SK-N-SH treated with all-trans-retinoic acid at 6 μM for 48 hours (cell line): ENCODE measurements around the gene CHST14.
A peak's percentile ranks its signal among the peaks of the same experiment; 100 is the strongest.

Source experiments
- ATAC-seq: fragments of 200-7000 bp; cut with Tn5 transposase; 3 replicates; pipeline ENCODE4 v1.9.1; 2020; ENCODE audit warnings: mild to moderate bottlenecking, moderate library complexity
- ARNTL ChIP-seq: fragments of 450-650 bp; formaldehyde crosslinking; IDR thresholded peaks from 2 replicates; pipeline ENCODE4 v1.5.0; 2020; ENCODE audit warnings: low read depth, mild to moderate bottlenecking, moderate library complexity, borderline replicate concordance
- BACH2 ChIP-seq: fragments of 250-450 bp; sonication (Bioruptor Pico); IDR thresholded peaks from 2 replicates; pipeline ENCODE4 v1.9.0; 2021; ENCODE audit warnings: mild to moderate bottlenecking, borderline replicate concordance
- CREB5 ChIP-seq: fragments of 250-450 bp; sonication (Bioruptor Pico); IDR thresholded peaks from 2 replicates; pipeline ENCODE4 v1.5.1; 2020; ENCODE audit warnings: low read depth, mild to moderate bottlenecking, moderate library complexity
- CSDC2 ChIP-seq: fragments of 250-450 bp; sonication (Bioruptor Pico); IDR thresholded peaks from 2 replicates; pipeline ENCODE4 v1.5.0; 2020; ENCODE audit warnings: mild to moderate bottlenecking, moderate library complexity
- ESRRG ChIP-seq: fragments of 250-450 bp; sonication (Bioruptor Pico); IDR thresholded peaks from 2 replicates; pipeline ENCODE4 v1.6.1; 2021; ENCODE audit warnings: mild to moderate bottlenecking
- ISL1 ChIP-seq: fragments of 250-450 bp; sonication (Bioruptor Pico); IDR thresholded peaks from 2 replicates; pipeline ENCODE4 v2.1.2; 2022; ENCODE audit warnings: mild to moderate bottlenecking, moderate library complexity
- OSR1 ChIP-seq: fragments of 250-450 bp; sonication (Bioruptor Pico); IDR thresholded peaks from 2 replicates; pipeline ENCODE4 v1.8.0; 2022; ENCODE audit warnings: moderate library complexity, mild to moderate bottlenecking, inconsistent platforms
- POU6F1 ChIP-seq: fragments of 250-450 bp; sonication (Bioruptor Pico); IDR thresholded peaks from 2 replicates; pipeline ENCODE4 v1.8.0; 2021; ENCODE audit warnings: low read depth, mild to moderate bottlenecking, moderate library complexity, borderline replicate concordance
- PPARA ChIP-seq: fragments of 250-450 bp; sonication (Bioruptor Pico); IDR thresholded peaks from 2 replicates; pipeline ENCODE4 v1.5.0; 2020; ENCODE audit warnings: mild to moderate bottlenecking, borderline replicate concordance
- RARB ChIP-seq: fragments of 250-450 bp; sonication (Bioruptor Pico); IDR thresholded peaks from 2 replicates; pipeline ENCODE4 v1.8.0; 2021; ENCODE audit warnings: mild to moderate bottlenecking, moderate library complexity
- SNAI2 ChIP-seq: fragments of 250-450 bp; sonication (Bioruptor Pico); IDR thresholded peaks from 2 replicates; pipeline ENCODE4 v1.5.0; 2020; ENCODE audit warnings: mild to moderate bottlenecking, moderate library complexity
- TCF4 ChIP-seq: fragments of 250-450 bp; sonication (Bioruptor Pico); IDR thresholded peaks from 2 replicates; pipeline ENCODE4 v1.8.0; 2021; ENCODE audit warnings: mild to moderate bottlenecking, moderate library complexity, borderline replicate concordance
- TOX ChIP-seq: fragments of 250-450 bp; sonication (Bioruptor Pico); IDR thresholded peaks from 2 replicates; pipeline ENCODE4 v1.8.0; 2021; ENCODE audit warnings: mild to moderate bottlenecking, moderate library complexity, borderline replicate concordance
- ZC3H10 ChIP-seq: fragments of 250-450 bp; sonication (Bioruptor Pico); IDR thresholded peaks from 2 replicates; pipeline ENCODE4 v1.5.1; 2021; ENCODE audit warnings: mild to moderate bottlenecking, moderate library complexity
- ZFP3 ChIP-seq: fragments of 250-450 bp; sonication (Bioruptor Pico); IDR thresholded peaks from 2 replicates; pipeline ENCODE4 v1.5.0; 2020; ENCODE audit warnings: mild to moderate bottlenecking, moderate library complexity
- ZFP30 ChIP-seq: fragments of 450-650 bp; formaldehyde crosslinking; IDR thresholded peaks from 2 replicates; pipeline ENCODE4 v1.5.0; 2022; ENCODE audit warnings: mild to moderate bottlenecking, moderate library complexity
- ZNF565 ChIP-seq: fragments of 450-650 bp; formaldehyde crosslinking; conservative IDR thresholded peaks from 2 replicates; pipeline ENCODE4 v1.5.0; 2020; ENCODE audit warnings: low read depth, mild to moderate bottlenecking, moderate library complexity
- ZNF70 ChIP-seq: fragments of 450-650 bp; formaldehyde crosslinking; IDR thresholded peaks from 2 replicates; pipeline ENCODE4 v1.5.0; 2020; ENCODE audit warnings: mild to moderate bottlenecking, moderate library complexity
- ZNF8 ChIP-seq: fragments of 450-650 bp; formaldehyde crosslinking; IDR thresholded peaks from 2 replicates; pipeline ENCODE4 v1.5.0; 2020; ENCODE audit warnings: mild to moderate bottlenecking, moderate library complexity
- TF ChIP-seq, protein P1 (sequence below): fragments of 250-450 bp; sonication (Bioruptor Pico); IDR thresholded peaks from 2 replicates; pipeline ENCODE4 v1.5.1; 2021; ENCODE audit warnings: mild to moderate bottlenecking, moderate library complexity
- TF ChIP-seq, protein P2 (sequence below): fragments of 250-450 bp; sonication (Bioruptor Pico); IDR thresholded peaks from 2 replicates; pipeline ENCODE4 v1.5.0; 2020; ENCODE audit warnings: mild to moderate bottlenecking, moderate library complexity
- TF ChIP-seq, protein P3 (sequence below): fragments of 250-450 bp; sonication (Bioruptor Pico); IDR thresholded peaks from 2 replicates; pipeline ENCODE4 v1.8.0; 2020; ENCODE audit warnings: mild to moderate bottlenecking, moderate library complexity, borderline replicate concordance

The CHST14 gene

DNA sequence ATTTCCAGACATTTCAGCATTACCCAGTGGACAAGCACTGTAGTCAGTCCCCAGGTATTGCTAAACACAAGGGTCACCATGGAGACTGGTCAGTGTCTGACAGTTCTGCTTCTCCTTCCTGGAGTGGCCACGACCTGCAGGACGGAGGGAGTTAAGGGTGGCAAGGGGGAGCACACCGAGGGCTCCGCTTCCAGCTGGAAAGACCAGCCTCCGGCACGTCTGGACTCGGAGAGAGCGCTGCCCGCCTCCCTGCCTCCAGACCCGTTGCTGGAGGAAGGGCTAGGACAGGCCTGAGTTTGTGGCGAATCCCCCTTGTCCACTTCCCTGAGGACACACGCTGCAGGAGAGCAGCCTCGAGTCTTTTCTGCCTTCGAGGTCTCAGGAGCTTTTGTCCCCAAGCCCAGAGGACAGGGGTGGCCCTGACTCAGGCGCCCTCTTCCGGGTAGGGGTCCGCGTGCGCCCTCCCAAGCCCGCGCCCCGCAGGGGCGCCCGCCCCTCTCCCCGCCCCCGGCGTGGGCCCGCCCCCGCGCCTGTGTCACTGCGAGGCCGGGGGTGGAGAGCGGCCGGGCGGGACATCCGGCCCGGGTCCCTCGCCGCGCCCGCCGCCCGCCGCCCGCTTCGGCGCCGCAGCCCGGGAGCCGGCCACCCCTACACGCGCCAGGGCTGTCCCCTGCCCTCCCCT lies at the start of gene CHST14:
TSS of gene CHST14 (plus strand) at position 562 of the 682 bp plus-strand sequence. CDS start 230 bp downstream, outside the sequence.
- TF ChIP-seq ARNTL (CRISPR knock-in tag): no peak
- no peak for TF ChIP-seq ZNF565
- TF ChIP-seq ESRRG (CRISPR knock-in tag): no peak
- no peak for TF ChIP-seq SNAI2 (CRISPR knock-in tag)
- no peak for TF ChIP-seq CSDC2
- no peak for TF ChIP-seq ZC3H10
- no peak for TF ChIP-seq TCF4 (CRISPR knock-in tag)
- no peak for TF ChIP-seq ISL1 (CRISPR knock-in tag)
- TF ChIP-seq ZNF70 (CRISPR knock-in tag): no peak
- TF ChIP-seq ZFP3 (CRISPR knock-in tag): no peak
- TF ChIP-seq, protein P1, sequence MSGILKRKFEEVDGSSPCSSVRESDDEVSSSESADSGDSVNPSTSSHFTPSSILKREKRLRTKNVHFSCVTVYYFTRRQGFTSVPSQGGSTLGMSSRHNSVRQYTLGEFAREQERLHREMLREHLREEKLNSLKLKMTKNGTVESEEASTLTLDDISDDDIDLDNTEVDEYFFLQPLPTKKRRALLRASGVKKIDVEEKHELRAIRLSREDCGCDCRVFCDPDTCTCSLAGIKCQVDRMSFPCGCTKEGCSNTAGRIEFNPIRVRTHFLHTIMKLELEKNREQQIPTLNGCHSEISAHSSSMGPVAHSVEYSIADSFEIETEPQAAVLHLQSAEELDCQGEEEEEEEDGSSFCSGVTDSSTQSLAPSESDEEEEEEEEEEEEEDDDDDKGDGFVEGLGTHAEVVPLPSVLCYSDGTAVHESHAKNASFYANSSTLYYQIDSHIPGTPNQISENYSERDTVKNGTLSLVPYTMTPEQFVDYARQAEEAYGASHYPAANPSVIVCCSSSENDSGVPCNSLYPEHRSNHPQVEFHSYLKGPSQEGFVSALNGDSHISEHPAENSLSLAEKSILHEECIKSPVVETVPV: no peak
- no peak for TF ChIP-seq BACH2 (CRISPR knock-in tag)
- no peak for TF ChIP-seq RARB (CRISPR knock-in tag)
- no peak for TF ChIP-seq ZNF8 (CRISPR knock-in tag)
- TF ChIP-seq POU6F1 (CRISPR knock-in tag): no peak
- TF ChIP-seq OSR1: no peak
- no peak for TF ChIP-seq ZFP30
- ATAC-seq: peak; percentile 79

- ATAC-seq: peak; percentile 97
- TF ChIP-seq ZFP30 (no peak), ZC3H10 (no peak), OSR1 (no peak), ZNF565 (no peak), ESRRG (CRISPR knock-in tag) (no peak), TCF4 (CRISPR knock-in tag) (no peak), CREB5 (CRISPR knock-in tag) (no peak), CSDC2 (no peak), TOX (CRISPR knock-in tag) (no peak), BACH2 (CRISPR knock-in tag) (no peak), ISL1 (CRISPR knock-in tag) (no peak), PPARA (CRISPR knock-in tag) (no peak)
- TF ChIP-seq, protein P2, sequence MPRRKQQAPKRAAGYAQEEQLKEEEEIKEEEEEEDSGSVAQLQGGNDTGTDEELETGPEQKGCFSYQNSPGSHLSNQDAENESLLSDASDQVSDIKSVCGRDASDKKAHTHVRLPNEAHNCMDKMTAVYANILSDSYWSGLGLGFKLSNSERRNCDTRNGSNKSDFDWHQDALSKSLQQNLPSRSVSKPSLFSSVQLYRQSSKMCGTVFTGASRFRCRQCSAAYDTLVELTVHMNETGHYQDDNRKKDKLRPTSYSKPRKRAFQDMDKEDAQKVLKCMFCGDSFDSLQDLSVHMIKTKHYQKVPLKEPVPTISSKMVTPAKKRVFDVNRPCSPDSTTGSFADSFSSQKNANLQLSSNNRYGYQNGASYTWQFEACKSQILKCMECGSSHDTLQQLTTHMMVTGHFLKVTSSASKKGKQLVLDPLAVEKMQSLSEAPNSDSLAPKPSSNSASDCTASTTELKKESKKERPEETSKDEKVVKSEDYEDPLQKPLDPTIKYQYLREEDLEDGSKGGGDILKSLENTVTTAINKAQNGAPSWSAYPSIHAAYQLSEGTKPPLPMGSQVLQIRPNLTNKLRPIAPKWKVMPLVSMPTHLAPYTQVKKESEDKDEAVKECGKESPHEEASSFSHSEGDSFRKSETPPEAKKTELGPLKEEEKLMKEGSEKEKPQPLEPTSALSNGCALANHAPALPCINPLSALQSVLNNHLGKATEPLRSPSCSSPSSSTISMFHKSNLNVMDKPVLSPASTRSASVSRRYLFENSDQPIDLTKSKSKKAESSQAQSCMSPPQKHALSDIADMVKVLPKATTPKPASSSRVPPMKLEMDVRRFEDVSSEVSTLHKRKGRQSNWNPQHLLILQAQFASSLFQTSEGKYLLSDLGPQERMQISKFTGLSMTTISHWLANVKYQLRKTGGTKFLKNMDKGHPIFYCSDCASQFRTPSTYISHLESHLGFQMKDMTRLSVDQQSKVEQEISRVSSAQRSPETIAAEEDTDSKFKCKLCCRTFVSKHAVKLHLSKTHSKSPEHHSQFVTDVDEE (CRISPR knock-in tag): no peak
- TF ChIP-seq, protein P3, sequence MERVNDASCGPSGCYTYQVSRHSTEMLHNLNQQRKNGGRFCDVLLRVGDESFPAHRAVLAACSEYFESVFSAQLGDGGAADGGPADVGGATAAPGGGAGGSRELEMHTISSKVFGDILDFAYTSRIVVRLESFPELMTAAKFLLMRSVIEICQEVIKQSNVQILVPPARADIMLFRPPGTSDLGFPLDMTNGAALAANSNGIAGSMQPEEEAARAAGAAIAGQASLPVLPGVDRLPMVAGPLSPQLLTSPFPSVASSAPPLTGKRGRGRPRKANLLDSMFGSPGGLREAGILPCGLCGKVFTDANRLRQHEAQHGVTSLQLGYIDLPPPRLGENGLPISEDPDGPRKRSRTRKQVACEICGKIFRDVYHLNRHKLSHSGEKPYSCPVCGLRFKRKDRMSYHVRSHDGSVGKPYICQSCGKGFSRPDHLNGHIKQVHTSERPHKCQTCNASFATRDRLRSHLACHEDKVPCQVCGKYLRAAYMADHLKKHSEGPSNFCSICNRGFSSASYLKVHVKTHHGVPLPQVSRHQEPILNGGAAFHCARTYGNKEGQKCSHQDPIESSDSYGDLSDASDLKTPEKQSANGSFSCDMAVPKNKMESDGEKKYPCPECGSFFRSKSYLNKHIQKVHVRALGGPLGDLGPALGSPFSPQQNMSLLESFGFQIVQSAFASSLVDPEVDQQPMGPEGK (CRISPR knock-in tag): no peak
Observed at GRCh38 chr15:40421246-40422157, 49.3 kb upstream of the CHST14 start.
